ENCODE data around the gene LRRC15.

Gene LRRC15

GRCh38 chr3:194384569-194385001, 15.0 kb upstream of the LRRC15 start:
- DNase-seq (ENCODE audit: low spot score), result no peak

- DNase-seq (ENCODE audit: low spot score), result no peak
These were observed 14.6 kb upstream of the LRRC15 start for GRCh38 chr3:194384156-194384555.

GRCh38 chr3:194383276-194383940, 13.9 kb upstream of the LRRC15 start:
- no peak for DNase-seq (ENCODE audit: low spot score)

- no peak for DNase-seq (ENCODE audit: low spot score)
These were observed 13.3 kb upstream of the LRRC15 start for GRCh38 chr3:194382892-194383223.

- DNase-seq (ENCODE audit: low spot score), result no peak
These were observed 12.8 kb upstream of the LRRC15 start for GRCh38 chr3:194382196-194382891.

GRCh38 chr3:194381460-194381875, 11.9 kb upstream of the LRRC15 start:
- peak; percentile 38 for DNase-seq (ENCODE audit: low spot score)

GRCh38 chr3:194380326-194380725, 10.8 kb upstream of the LRRC15 start:
- no peak for DNase-seq (ENCODE audit: low spot score)

- DNase-seq (ENCODE audit: low spot score), result no peak
These were observed 10.1 kb upstream of the LRRC15 start for GRCh38 chr3:194379651-194380050.

GRCh38 chr3:194379231-194379630, 9.7 kb upstream of the LRRC15 start:
- no peak for DNase-seq (ENCODE audit: low spot score)

- DNase-seq (ENCODE audit: low spot score), result no peak
These were observed 8.2 kb upstream of the LRRC15 start for GRCh38 chr3:194377708-194378107.

- DNase-seq (ENCODE audit: low spot score), result no peak
These were observed 6.7 kb upstream of the LRRC15 start for GRCh38 chr3:194376241-194376560.

- no peak for DNase-seq (ENCODE audit: low spot score)
These were observed 6.1 kb upstream of the LRRC15 start for GRCh38 chr3:194375473-194376240.

- DNase-seq (ENCODE audit: low spot score), result no peak
These were observed 5.4 kb upstream of the LRRC15 start for GRCh38 chr3:194374935-194375334.

- DNase-seq (ENCODE audit: low spot score), result no peak
These were observed 4.4 kb upstream of the LRRC15 start for GRCh38 chr3:194373899-194374298.

GRCh38 chr3:194373028-194373427, 3.5 kb upstream of the LRRC15 start:
- DNase-seq (ENCODE audit: low spot score), result no peak

- DNase-seq (ENCODE audit: low spot score), result no peak
These were observed 1.2 kb upstream of the LRRC15 start for GRCh38 chr3:194370753-194371152.

GRCh38 chr3:194368918-194369317, 625 bp downstream of the LRRC15 start:
- DNase-seq (ENCODE audit: low spot score), result no peak

- DNase-seq (ENCODE audit: low spot score), result no peak
These were observed 1.3 kb downstream of the LRRC15 start for GRCh38 chr3:194367992-194368841.

GRCh38 chr3:194365978-194366490, 3.5 kb downstream of the LRRC15 start:
- no peak for DNase-seq (ENCODE audit: low spot score)

- DNase-seq (ENCODE audit: low spot score), result no peak
These were observed 4.0 kb downstream of the LRRC15 start for GRCh38 chr3:194365526-194365925.

- DNase-seq (ENCODE audit: low spot score), result no peak
These were observed 4.7 kb downstream of the LRRC15 start for GRCh38 chr3:194364652-194365434.
